EH (cell line): ENCODE measurements around the gene SOX30.

Experiments
- DNase-seq: peaks from one replicate; pipeline ENCODE4 v3.0.0-alpha.2; 2015; ENCODE audit warnings: low read depth

The SOX30 gene

GRCh38 chr5:157607371-157608161, 44.7 kb downstream of the SOX30 start:
- DNase-seq: peak; percentile 70

DNA sequence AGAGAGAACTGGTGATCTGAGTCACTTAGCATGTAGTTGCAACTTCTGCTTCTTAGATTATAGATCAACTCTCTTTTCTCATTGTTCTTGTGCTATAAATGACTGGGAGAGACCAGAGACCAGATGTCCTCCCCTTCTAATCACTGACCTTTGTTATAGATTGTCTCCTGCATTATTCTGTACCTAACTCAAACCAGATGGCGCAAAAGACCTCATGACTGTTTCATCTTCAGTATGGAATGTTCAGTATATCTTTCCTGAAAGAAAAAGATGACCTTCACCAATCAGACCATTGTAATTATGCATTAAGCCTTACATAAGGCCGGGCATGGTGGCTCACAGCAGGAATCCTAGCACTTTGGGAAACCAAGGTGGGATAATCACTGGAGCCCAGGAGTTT, 46.2 kb downstream of the SOX30 start:
- DNase-seq: peak; percentile 49

GRCh38 chr5:157603333-157604190, 48.7 kb downstream of the SOX30 start:
- peak; percentile 94 for DNase-seq

GRCh38 chr5:157602505-157602904, 49.7 kb downstream of the SOX30 start:
- peak; percentile 36 for DNase-seq

DNA sequence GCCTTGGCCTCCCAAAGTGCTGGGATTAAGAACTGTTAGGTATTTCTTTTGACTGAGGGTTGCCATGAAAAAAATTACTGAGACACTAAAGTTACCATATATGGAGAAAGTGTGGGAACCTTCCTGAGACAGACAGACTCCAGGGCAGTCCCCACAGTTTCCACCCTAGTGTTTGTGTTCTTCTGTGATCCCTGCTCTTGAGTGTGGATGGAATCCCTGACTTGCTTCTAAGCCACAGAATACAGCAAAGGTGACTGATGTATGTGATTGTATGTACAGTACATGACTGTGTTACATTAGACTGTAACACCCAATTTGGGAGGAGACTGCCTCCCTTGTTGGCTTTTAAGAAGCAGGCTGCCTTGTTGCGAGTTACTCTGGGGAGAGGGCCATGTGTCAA, 52.0 kb downstream of the SOX30 start:
- peak; percentile 35 for DNase-seq

DNA sequence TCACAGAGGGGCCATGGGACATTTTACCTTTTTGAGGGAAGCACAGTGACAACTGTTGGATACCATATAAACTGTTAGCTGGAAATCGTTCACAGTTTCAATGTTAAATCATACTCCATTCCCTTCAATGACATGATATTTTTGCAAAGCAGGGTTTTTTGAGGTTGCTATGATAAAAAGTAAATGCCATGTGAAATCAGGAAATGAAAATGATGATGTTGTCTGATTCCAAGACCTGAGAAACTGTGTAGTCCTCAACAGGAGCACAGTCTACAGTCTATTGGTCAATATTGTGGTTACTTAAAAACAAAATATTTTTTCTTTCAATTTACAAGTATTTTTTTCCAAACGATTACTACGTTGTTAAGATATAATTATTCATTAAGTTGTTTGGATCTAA, 52.7 kb downstream of the SOX30 start:
- DNase-seq: no peak

DNA sequence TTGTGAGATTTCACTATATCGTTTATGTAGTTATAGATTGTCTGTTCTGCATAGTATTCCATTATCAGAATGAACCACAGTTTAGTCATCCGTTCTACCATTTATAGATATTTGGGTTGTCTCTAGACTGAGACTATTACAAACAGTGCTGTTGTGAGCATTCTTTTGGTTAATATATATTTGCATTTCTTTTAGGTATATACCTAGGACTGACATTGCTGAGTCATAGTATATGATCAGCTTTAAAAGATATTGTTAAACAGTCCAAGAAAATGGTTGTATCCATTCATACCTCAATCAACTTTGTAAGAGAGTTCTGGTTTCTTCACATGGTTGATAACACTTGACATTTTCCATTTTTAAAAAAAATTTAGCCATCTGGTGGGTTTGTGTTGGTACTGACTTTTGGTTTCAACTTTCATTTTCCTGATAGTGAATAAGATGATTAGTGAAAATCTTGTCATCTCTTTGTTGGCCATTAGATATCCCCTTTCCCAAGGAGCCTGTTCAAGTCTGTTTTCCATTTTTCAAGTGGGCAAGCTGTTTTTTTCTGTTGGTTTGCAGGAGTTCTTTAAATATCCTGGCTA, 53.8 kb downstream of the SOX30 start:
- DNase-seq: no peak

- no peak for DNase-seq
Measured at GRCh38 chr5:157597277-157597676, 55.0 kb downstream of the SOX30 start.

- no peak for DNase-seq
Measured at GRCh38 chr5:157596487-157596886, 55.8 kb downstream of the SOX30 start.

DNA sequence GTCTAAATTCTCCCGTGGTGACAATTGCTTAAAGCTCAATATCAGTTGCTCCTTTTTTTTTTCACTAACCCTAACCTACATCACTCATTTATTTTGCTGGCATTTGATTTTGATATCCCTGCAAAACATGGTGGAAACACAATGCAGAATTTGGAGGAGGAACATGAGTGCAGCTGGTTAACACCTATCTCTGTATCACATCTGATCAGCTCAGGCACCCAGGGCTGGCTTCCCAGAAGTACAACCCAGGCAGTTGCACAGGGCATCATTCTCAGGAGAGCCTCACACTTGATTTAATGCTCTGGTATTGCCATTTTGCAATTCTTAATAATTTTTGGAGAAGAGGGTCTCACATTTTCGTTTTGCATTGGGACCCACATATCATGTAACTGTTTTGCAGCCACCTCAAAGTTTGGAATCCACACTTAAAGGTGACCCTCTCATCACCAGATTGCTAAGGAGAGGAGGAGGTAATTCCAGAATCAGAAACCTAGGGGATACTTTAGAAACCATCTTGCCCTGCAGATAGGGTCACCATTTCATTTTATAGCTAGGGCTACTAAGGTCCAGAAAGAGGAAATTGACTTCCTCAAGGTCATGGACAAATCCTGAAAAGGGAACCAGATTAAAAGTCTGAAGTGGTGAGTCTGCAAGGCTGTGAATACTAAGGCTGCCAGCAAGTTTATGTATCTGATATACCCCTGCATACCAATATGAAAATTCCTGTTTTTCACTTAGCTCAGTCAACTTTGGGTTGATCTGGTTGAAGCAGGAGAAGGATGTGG, 57.4 kb downstream of the SOX30 start:
- no peak for DNase-seq

DNA sequence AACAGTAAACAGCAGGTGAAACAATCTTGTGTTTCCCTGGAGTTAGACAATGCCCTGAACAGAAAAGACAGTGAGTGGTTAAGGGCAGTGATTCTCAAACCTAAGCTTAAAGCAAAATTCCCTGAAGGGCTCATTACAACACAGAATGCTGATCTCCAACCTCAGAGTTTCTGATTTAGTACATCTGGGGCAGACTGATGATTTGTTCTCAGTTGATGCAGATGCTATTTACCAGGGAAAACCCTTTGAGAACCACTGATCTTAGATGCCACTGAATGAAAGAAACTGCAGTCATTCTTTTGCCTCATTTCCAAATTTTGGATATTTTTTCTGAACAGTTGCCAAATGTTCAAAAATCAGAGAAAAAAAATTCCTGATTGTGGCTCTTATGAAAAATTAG, 58.0 kb downstream of the SOX30 start:
- no peak for DNase-seq

DNA sequence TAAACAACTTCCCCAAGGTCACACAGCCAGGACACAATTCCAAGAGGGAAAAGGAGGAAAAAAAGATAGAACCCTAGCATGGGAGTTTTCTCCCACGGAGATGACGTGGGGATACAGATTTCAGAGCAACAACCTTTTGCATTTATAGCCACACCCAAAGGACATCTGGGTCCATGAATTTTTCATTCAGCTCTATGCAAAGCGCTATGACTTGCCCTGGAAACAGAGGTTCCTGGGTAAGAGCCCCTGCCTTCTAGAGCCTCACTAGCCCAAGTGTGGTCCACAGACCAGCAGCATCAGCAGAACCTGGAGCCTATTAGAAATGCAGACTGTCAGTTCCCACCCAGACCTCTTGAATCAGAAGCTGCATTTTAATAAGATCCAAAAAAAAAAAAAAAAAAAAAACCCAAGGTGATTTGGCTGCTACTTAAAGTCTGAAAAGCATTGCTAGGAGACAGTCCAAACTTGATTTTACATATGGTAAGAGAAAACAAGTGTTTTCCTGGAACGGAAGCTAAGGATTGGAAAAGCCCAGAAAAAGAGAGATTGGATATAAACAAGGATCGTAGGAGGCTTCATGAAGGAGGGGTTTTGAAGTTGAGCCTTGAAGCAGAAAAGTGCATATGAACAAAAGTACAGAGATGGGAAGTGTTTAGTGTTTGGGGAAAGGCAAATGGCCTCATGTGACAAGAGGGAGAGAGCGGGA, 59.0 kb downstream of the SOX30 start:
- DNase-seq: no peak

GRCh38 chr5:157592594-157592993, 59.6 kb downstream of the SOX30 start:
- no peak for DNase-seq

DNA sequence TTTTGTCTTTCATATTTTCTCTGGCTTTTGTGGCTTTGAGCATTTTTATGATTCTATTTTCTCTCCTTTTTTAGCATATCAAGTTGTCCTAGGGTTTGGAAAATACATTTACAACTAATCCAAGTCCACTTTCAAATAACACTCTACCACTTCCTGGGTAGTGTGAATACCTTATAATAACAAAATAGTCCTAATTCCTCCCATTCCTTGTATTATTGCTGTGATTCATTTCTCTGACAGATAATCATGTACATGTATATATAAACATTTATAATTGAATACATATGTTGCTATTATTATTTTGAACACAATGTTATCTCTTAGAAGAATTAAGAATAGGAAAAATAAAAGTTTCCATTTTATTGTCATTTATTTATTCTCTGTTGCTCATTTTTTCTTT, 61.8 kb downstream of the SOX30 start:
- DNase-seq: peak; percentile 43

DNA sequence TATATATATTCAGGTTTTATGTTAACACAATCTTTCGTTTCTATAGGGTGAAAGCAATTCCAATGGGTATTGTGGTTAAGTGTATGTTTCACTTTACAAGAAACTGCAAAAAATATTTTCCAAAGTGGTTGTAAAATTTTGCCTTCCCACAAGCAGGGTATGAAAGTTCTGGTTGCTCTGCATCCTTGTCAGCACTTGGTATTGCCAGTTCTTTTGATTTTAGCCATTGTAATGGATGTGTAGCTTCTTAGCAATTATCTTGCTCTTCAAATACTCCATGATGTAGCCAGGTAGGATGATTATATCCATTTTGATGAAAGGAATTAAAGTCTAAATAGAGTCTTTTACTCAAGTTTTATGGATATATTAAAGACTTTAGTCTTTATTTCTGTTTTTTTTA, 67.6 kb downstream of the SOX30 start:
- no peak for DNase-seq

- no peak for DNase-seq
Measured at GRCh38 chr5:157582731-157583620, 69.3 kb downstream of the SOX30 start.

DNA sequence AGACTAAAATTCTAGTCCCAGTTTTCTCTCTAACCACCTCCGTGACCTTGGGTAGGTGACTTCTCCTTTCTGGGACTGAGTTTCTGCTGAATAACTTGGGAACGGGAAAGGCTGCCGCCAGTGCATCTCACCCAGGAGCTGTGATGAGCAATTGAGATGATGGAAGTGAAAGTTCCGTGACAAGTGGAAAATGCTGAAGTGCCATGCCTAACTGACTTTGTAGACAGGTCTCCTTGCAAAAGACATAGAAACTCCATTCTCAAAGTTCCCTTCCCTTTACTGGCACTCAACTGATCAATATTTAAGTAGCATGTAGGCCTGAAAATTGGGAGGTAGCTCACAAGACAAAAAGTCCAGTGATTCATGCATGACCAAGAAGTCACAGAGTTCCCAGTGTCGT, 70.3 kb downstream of the SOX30 start:
- no peak for DNase-seq

- no peak for DNase-seq
Measured at GRCh38 chr5:157578079-157578780, 74.0 kb downstream of the SOX30 start.

DNA sequence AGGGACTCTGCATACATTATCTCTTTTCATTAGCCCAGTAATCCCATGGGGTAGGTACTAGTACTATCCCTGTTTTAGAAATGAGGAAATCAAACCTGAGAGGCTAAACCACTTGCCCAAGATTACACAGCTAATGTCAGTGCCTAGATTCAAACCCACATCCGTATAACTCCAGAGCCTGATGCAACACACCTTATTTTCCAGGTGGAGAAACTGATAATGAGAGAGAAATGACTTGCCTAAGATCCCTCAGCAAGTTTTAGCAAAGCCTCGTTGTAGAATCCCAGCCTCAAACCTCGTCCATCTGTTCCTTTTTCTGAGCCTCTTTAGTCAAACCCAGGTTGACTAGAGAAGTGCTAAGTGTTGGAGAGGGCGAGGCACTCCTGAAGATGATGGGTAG, 75.6 kb downstream of the SOX30 start:
- no peak for DNase-seq
